Neural cell (in vitro differentiated cells): ENCODE measurements around the gene SLC22A31. TPM values are rescaled to one million over a fixed set of nuclear protein-coding genes. Genes with fewer than 3 reads are reported as not detected.

Source experiments
- H2AFZ ChIP-seq: fragments of 200-600, 300-800 bp; sonication (generic), shearing (Covaris generic); 2 replicates; pipeline ENCODE4 v1.6.0; 2014; ENCODE audit warnings: low read depth, mild to moderate bottlenecking, antibody characterized with exemption, low read length, moderate library complexity
- H3F3A ChIP-seq: fragments of 200-600 bp; shearing (Covaris generic); 2 replicates; pipeline ENCODE4 v1.6.1; 2016; ENCODE audit warnings: mild to moderate bottlenecking, moderate library complexity, mixed read lengths, antibody characterized with exemption, low read length; ENCODE audit not compliant: insufficient read depth, poor library complexity, severe bottlenecking
- H3K27ac ChIP-seq: fragments of 200-600, 300-800 bp; sonication (generic), shearing (Covaris generic); 2 replicates; pipeline ENCODE4 v1.5.1; 2014; ENCODE audit warnings: mild to moderate bottlenecking, low read length, moderate library complexity
- H3K27me3 ChIP-seq: fragments of 300-800, 200-600 bp; sonication (generic), shearing (Covaris generic); 2 replicates; pipeline ENCODE4 v1.6.0; 2014; ENCODE audit warnings: mild to moderate bottlenecking, low read depth, low read length, moderate library complexity; ENCODE audit not compliant: insufficient read depth
- H3K36me3 ChIP-seq: fragments of 300-800, 200-600 bp; sonication (generic), shearing (Covaris generic); 2 replicates; pipeline ENCODE4 v1.5.1; 2014; ENCODE audit warnings: mild to moderate bottlenecking, antibody characterized with exemption, low read length, moderate library complexity; ENCODE audit not compliant: insufficient read depth
- H3K4me2 ChIP-seq: fragments of 300-800, 200-600 bp; sonication (generic), shearing (Covaris generic); 2 replicates; pipeline ENCODE4 v1.6.0; 2014; ENCODE audit warnings: mild to moderate bottlenecking, low read length
- H3K4me3 ChIP-seq: fragments of 300-800, 200-600 bp; sonication (generic), shearing (Covaris generic); 2 replicates; pipeline ENCODE4 v1.5.1; 2014; ENCODE audit warnings: mild to moderate bottlenecking, low read length, moderate library complexity
- H3K79me2 ChIP-seq: fragments of 200-600 bp; shearing (Covaris generic); replicated peaks from 2 replicates; pipeline ENCODE4 v1.6.0; 2014; ENCODE audit warnings: mild to moderate bottlenecking, low read length, moderate library complexity; ENCODE audit not compliant: insufficient read depth
- H3K9ac ChIP-seq: fragments of 300-800, 200-600 bp; sonication (generic), shearing (Covaris generic); 2 replicates; pipeline ENCODE4 v1.6.1; 2016; ENCODE audit warnings: mild to moderate bottlenecking, low read length, mixed read lengths
- H3K9me2 ChIP-seq: fragments of 200-600 bp; shearing (Covaris generic); 2 replicates; pipeline ENCODE4 v1.6.1; 2016; ENCODE audit warnings: mild to moderate bottlenecking, low read length, mixed read lengths; ENCODE audit not compliant: insufficient read depth
- H3K9me3 ChIP-seq: fragments of 200-600, 300-800 bp; sonication (generic), shearing (Covaris generic); 2 replicates; pipeline ENCODE4 v1.6.1; 2016; ENCODE audit warnings: mild to moderate bottlenecking, mixed run types, low read length, moderate library complexity, mixed read lengths
- H4K20me1 ChIP-seq: fragments of 200-600 bp; shearing (Covaris generic); 2 replicates; pipeline ENCODE4 v1.6.1; 2016; ENCODE audit warnings: mild to moderate bottlenecking, mixed run types; ENCODE audit not compliant: insufficient read depth
- EP300 ChIP-seq: fragments of 450-650 bp; conservative IDR thresholded peaks from 2 replicates; pipeline ENCODE4 v1.6.1; 2014; ENCODE audit warnings: antibody characterized with exemption, mild to moderate bottlenecking, moderate library complexity; ENCODE audit not compliant: poor library complexity, severe bottlenecking
- EZH2 ChIP-seq: fragments of 200-600, 300-800 bp; shearing (Covaris generic), sonication (generic); IDR thresholded peaks from 2 replicates; pipeline ENCODE4 v1.6.1; 2014; ENCODE audit warnings: antibody characterized with exemption, low read length, borderline replicate concordance, mild to moderate bottlenecking; ENCODE audit not compliant: insufficient read depth, poor library complexity, severe bottlenecking
- MXI1 ChIP-seq: fragments of 450-650 bp; conservative IDR thresholded peaks from 2 replicates; pipeline ENCODE4 v1.6.1; 2014; ENCODE audit warnings: antibody characterized with exemption, mild to moderate bottlenecking; ENCODE audit not compliant: poor library complexity, severe bottlenecking
- RAD21 ChIP-seq: fragments of 450-650 bp; conservative IDR thresholded peaks from 2 replicates; pipeline ENCODE4 v1.6.1; 2014; ENCODE audit warnings: antibody characterized with exemption, mild to moderate bottlenecking, moderate library complexity
- REST ChIP-seq: IDR thresholded peaks from 2 replicates; pipeline ENCODE4 v1.6.1; 2012; ENCODE audit warnings: borderline replicate concordance
- SMC3 ChIP-seq: fragments of 450-650 bp; conservative IDR thresholded peaks from 2 replicates; pipeline ENCODE4 v1.6.1; 2014; ENCODE audit warnings: antibody characterized with exemption, mild to moderate bottlenecking, moderate library complexity; ENCODE audit not compliant: poor library complexity
- TAF1 ChIP-seq: IDR thresholded peaks from 2 replicates; pipeline ENCODE4 v1.6.1; 2012; ENCODE audit warnings: low read depth
- polyA plus RNA-seq: library from polyadenylated mRNA; depleted of rRNA; stranded (reverse); fragments of >200 nt; gene quantifications from 2 replicates; pipeline ENCODE4 v1.2.3, GENCODE V29; 2014
- TF ChIP-seq, protein P1 (sequence below): fragments of 450-650 bp; IDR thresholded peaks from 2 replicates; pipeline ENCODE4 v1.5.1; 2014; ENCODE audit warnings: antibody characterized with exemption, mild to moderate bottlenecking, moderate library complexity; ENCODE audit not compliant: poor library complexity, severe bottlenecking

SLC22A31 gene
- polyA plus RNA-seq, 1 donor from 2014 or later, result not detected

GRCh38 chr16:89172171-89172527 is 28.2 kb downstream of the SLC22A31 start:
- Histone ChIP-seq H3K9ac (no peak overlapping the region), H2AFZ (no peak overlapping the region), H4K20me1 (no peaks in the 10 kb centered on the region), H3K4me3 (no peak overlapping the region), H3K36me3 (no peaks in the 10 kb centered on the region), H3K4me2 (no peak overlapping the region), H3K27me3 (peaks cover 12% of the 10 kb centered on the region), H3K27ac (no peak overlapping the region), H3F3A (no peaks in the 10 kb centered on the region), H3K79me2 (no peaks in the 10 kb centered on the region), H3K9me3 (no peaks in the 10 kb centered on the region), H3K9me2 (no peaks in the 10 kb centered on the region)
- TF ChIP-seq MXI1, result no peak
- TF ChIP-seq RAD21, result no peak
- TF ChIP-seq, protein P1, sequence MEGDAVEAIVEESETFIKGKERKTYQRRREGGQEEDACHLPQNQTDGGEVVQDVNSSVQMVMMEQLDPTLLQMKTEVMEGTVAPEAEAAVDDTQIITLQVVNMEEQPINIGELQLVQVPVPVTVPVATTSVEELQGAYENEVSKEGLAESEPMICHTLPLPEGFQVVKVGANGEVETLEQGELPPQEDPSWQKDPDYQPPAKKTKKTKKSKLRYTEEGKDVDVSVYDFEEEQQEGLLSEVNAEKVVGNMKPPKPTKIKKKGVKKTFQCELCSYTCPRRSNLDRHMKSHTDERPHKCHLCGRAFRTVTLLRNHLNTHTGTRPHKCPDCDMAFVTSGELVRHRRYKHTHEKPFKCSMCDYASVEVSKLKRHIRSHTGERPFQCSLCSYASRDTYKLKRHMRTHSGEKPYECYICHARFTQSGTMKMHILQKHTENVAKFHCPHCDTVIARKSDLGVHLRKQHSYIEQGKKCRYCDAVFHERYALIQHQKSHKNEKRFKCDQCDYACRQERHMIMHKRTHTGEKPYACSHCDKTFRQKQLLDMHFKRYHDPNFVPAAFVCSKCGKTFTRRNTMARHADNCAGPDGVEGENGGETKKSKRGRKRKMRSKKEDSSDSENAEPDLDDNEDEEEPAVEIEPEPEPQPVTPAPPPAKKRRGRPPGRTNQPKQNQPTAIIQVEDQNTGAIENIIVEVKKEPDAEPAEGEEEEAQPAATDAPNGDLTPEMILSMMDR, result no peak
- no peak for TF ChIP-seq SMC3
- no peak for TF ChIP-seq TAF1

GRCh38 chr16:89171216-89172170 is 28.8 kb downstream of the SLC22A31 start, which contains the start of gene CDH15:
Gene CDH15, plus strand, starts transcription at chr16:89171748. Its CDS starts 84 bp downstream, at chr16:89171832.
- TF ChIP-seq EP300 (no peak), EZH2 (no peak), TAF1 (no peak), MXI1 (no peak), SMC3 (no peak), REST (no peak), RAD21 (no peak)
- TF ChIP-seq, protein P1, result no peak
- no peaks in the 10 kb centered on the region for H3K9me3 ChIP-seq
- no peak within 1 kb of the TSS for H3K27ac ChIP-seq
- H3K36me3 ChIP-seq, result no peaks in the 10 kb centered on the region
- no peaks in the 10 kb centered on the region for H3K9me2 ChIP-seq
- H3F3A ChIP-seq, result no peaks in the 10 kb centered on the region
- peak within 1 kb of the TSS; percentile 23 for H3K9ac ChIP-seq
- no peaks in the 10 kb centered on the region for H4K20me1 ChIP-seq
- no peak within 1 kb of the TSS for H2AFZ ChIP-seq
- H3K4me3 ChIP-seq, result peak within 1 kb of the TSS; percentile 59
- peaks cover 12% of the 10 kb centered on the region for H3K27me3 ChIP-seq
- H3K4me2 ChIP-seq, result peak within 1 kb of the TSS; percentile 14
- H3K79me2 ChIP-seq, result no peaks in the 10 kb centered on the region
